ENCODE measurements around the gene FAM237A. TPM values are rescaled to one million over a fixed set of nuclear protein-coding genes. Genes with fewer than 3 reads are reported as not detected.

Gene FAM237A
- total RNA-seq, 2 donors from 2014 or later = not detected

DNA sequence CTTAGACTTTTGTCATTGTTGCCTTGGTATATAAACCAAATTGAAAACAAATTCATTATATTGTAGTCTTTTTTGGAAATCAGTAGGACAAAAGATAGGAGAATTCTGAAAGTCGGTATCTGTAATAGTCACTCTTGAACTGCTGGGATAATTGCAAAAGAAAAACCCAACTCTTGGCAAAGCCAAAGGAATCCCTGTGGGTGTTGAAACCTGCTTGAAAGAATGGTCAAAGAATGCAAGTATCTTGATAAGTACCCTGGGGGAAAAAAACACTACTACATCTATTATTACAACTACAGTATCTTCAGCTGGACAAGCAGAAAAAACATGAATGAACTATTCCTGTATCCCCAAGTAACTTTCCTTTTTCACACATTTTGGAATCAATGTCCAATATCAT is 7.3 kb upstream of the FAM237A start:
- no peaks in the 10 kb centered on the region for H3K9me3 ChIP-seq (ENCODE audit: control insufficient read depth, low read length, poor library complexity, severe bottlenecking)
- Mint-ChIP-seq H3K4me1 (no peaks in the 10 kb centered on the region), H3K27me3 (peaks cover 5% of the 10 kb centered on the region), H3K27ac (no peak overlapping the region), H3K4me3 (no peak overlapping the region), H3K36me3 (ENCODE audit: low read depth) (no peaks in the 10 kb centered on the region)
- DNase-seq (no peak), ATAC-seq (no peak)

DNA sequence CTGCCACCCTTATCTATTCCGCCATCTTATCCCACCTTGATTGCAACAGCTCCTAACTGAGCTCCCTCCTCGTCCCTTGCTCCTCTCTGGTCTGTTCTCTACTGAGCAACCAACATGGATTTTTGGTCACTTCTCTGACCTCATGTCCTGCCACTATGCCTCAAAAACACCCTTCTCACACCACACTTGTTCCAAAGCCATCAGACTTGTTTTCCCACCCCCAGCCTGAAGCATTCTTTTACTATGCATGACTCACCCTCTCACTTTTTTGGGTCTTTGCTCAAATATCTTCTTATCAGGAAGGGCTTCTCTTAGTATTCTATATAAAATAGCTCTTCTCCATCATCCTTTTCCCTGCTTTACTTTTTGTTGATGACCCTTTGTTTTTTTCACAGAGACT is 2.7 kb upstream of the FAM237A start:
- ATAC-seq (no peak), DNase-seq (no peak)
- no peaks in the 10 kb centered on the region for H3K9me3 ChIP-seq (ENCODE audit: control insufficient read depth, low read length, poor library complexity, severe bottlenecking)
- H3K4me1 Mint-ChIP-seq = no peaks in the 10 kb centered on the region
- peaks cover 12% of the 10 kb centered on the region for H3K27me3 Mint-ChIP-seq
- H3K4me3 Mint-ChIP-seq = no peak overlapping the region
- peaks cover 2% of the 10 kb centered on the region for H3K36me3 Mint-ChIP-seq (ENCODE audit: low read depth)
- H3K27ac Mint-ChIP-seq = no peak overlapping the region

DNA sequence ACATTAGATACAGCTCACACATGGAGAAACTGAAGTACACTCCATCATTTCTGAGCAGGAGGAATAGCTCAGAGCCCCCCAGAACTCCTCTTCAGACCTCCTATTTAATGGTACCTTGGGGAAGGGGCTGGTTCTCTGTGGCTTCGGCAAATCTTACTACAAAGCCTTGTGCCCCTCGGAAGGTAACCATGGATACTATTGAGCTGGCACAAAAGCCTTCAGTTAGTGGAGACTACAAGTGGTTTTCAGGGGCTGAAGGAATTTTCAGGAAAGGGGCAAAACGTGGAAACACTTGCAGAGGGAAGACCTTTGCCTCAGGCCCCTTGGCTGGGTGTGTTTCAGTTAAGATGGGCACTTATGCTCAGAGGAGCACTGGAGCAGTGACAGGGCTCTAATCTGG is 1.1 kb upstream of the FAM237A start:
- peaks cover 2% of the 10 kb centered on the region for H3K36me3 Mint-ChIP-seq (ENCODE audit: low read depth)
- ATAC-seq (no peak), DNase-seq (no peak)
- no peak overlapping the region for H3K27ac Mint-ChIP-seq
- H3K4me1 Mint-ChIP-seq = no peaks in the 10 kb centered on the region
- H3K9me3 ChIP-seq (ENCODE audit: control insufficient read depth, low read length, poor library complexity, severe bottlenecking) = no peaks in the 10 kb centered on the region
- H3K27me3 Mint-ChIP-seq = peaks cover 16% of the 10 kb centered on the region
- no peak overlapping the region for H3K4me3 Mint-ChIP-seq

DNA sequence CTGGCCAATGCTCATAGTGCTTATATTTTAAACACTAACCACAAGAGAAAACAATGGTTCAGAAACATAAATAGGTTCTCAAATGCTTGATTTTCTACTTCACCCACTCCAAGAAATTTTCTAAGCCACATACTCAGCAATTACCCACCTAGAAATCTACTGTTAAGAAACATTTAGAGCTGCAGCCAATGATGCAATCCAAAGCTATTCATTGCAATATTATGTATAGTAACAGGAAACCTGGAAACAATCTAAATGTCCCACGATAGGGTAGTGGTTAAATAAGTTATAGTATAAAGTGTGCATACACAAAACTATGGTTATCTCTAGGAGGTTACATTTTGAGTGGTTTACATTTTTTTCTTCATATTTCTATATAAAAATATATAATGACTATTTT is 5.7 kb downstream of the FAM237A start:
- H3K27ac Mint-ChIP-seq = no peak overlapping the region
- H3K36me3 Mint-ChIP-seq (ENCODE audit: low read depth) = no peaks in the 10 kb centered on the region
- DNase-seq (no peak), ATAC-seq (no peak)
- peaks cover 11% of the 10 kb centered on the region for H3K27me3 Mint-ChIP-seq
- no peaks in the 10 kb centered on the region for H3K4me1 Mint-ChIP-seq
- no peak overlapping the region for H3K4me3 Mint-ChIP-seq
- no peaks in the 10 kb centered on the region for H3K9me3 ChIP-seq (ENCODE audit: control insufficient read depth, low read length, poor library complexity, severe bottlenecking)

DNA sequence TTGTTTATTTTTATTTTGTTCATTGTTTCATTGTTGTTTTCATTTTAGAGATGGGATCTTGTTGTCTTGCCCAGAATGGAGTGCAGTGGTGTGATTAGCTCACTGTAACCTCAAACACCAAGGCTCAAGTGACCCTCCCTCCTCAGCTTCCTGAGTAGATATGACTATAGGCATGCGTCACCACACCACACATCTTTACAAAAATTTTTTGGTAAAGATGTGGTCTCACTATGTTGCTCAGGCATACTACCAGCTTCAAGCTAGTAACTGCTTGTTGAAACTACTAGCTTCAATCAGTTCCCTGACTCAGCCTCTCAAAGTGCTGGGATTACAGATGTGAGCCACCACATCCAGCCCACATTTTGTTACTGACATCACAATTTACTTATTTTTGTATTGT is 14.8 kb downstream of the FAM237A start:
- H3K4me1 Mint-ChIP-seq = no peaks in the 10 kb centered on the region
- no peaks in the 10 kb centered on the region for H3K27me3 Mint-ChIP-seq
- H3K9me3 ChIP-seq (ENCODE audit: control insufficient read depth, low read length, poor library complexity, severe bottlenecking) = no peaks in the 10 kb centered on the region
- no peak overlapping the region for H3K27ac Mint-ChIP-seq
- H3K4me3 Mint-ChIP-seq = no peak overlapping the region
- DNase-seq (no peak), ATAC-seq (no peak)
- H3K36me3 Mint-ChIP-seq (ENCODE audit: low read depth) = no peaks in the 10 kb centered on the region

DNA sequence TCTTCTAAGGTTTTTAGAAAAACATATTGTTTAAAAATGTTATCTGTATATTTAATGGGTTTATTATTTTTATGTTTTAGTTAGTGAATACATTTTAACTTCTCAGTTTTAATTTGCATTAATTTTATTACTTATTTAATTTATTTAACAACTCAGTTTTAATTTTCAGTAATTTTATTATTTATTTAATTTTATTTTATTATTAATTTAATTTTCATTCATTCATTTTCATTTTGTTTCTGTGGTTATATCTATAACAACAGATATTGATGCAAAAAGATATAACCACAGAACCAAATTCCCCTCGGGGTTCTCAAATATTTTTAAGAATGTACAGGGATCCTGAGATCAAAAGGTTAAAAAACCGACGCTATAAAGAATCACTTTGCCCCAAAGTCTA is 23.0 kb downstream of the FAM237A start:
- no peak overlapping the region for H3K4me3 Mint-ChIP-seq
- DNase-seq = no peak
- no peak for ATAC-seq
- H3K4me1 Mint-ChIP-seq = no peaks in the 10 kb centered on the region
- no peaks in the 10 kb centered on the region for H3K9me3 ChIP-seq (ENCODE audit: control insufficient read depth, low read length, poor library complexity, severe bottlenecking)
- H3K36me3 Mint-ChIP-seq (ENCODE audit: low read depth) = no peaks in the 10 kb centered on the region
- peaks cover 22% of the 10 kb centered on the region for H3K27me3 Mint-ChIP-seq
- no peak overlapping the region for H3K27ac Mint-ChIP-seq

DNA sequence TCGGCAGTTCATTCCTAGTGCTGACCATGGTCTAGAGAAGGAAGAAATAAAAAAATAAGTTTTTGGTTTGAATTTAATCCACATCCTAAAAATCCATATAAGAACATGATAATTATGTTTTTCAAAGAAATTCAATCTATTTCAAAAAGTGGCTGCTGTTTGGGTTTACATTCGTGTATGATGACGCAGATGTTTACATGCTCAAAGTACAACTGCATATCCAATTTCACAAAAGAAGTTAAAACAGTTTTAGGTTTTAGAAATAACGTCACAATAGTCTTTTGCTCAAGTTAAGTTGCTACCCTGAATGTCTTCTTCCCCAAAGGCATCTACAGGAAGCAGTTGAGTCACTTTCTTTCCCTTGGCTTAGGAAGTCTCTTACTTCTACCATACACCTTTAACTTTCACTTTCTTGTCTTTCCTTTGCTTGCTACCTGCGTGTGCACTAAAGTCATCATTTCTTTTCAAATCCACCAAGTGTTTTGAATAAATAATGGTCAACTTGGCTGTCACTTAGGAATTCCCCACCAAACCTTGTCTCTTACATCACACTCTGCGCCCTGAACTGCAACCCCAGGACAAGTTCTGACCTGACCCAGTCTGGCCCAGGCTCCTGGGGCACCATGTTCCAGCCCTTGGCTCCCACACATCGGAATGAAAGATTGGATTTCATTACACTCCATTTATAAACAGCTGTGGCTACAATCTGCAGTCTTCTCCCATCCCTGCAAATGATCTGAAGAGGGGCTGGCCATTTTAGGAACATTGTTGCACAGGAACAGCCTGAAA is 28.4 kb downstream of the FAM237A start:
- ATAC-seq = no peak

DNA sequence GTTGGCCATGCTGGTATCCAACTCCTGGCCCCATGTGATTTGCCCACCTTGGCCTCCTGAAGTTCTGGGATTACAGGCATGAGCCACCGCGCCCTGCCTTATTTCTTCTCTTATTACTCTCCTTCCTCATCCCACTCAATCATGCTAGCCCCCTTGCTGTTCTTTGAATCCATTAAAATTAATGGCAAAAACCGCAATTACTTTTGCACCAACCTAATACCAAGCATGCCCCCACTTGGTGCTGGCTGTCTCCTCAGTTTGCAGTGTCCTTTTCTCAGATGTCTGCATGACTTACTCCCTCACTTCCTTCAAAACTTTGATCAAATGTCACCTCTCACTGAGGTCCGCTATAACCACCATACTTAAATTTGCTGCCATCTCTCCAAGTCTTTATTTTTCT is 41.3 kb downstream of the FAM237A start:
- H3K9me3 ChIP-seq (ENCODE audit: control insufficient read depth, low read length, poor library complexity, severe bottlenecking) = no peaks in the 10 kb centered on the region
- Mint-ChIP-seq H3K4me3 (no peak overlapping the region), H3K4me1 (no peaks in the 10 kb centered on the region), H3K36me3 (ENCODE audit: low read depth) (no peaks in the 10 kb centered on the region), H3K27me3 (peaks cover 8% of the 10 kb centered on the region), H3K27ac (no peak overlapping the region)
- no peak for ATAC-seq
- DNase-seq = no peak

More for the DNA sequence above, 28.4 kb downstream of the FAM237A start:
- Mint-ChIP-seq H3K4me3 (no peak overlapping the region), H3K27ac (no peak overlapping the region), H3K36me3 (ENCODE audit: low read depth) (peaks cover 2% of the 10 kb centered on the region), H3K27me3 (peaks cover 31% of the 10 kb centered on the region), H3K4me1 (no peaks in the 10 kb centered on the region)
- no peak for DNase-seq
- H3K9me3 ChIP-seq (ENCODE audit: control insufficient read depth, low read length, poor library complexity, severe bottlenecking) = no peaks in the 10 kb centered on the region

DNA sequence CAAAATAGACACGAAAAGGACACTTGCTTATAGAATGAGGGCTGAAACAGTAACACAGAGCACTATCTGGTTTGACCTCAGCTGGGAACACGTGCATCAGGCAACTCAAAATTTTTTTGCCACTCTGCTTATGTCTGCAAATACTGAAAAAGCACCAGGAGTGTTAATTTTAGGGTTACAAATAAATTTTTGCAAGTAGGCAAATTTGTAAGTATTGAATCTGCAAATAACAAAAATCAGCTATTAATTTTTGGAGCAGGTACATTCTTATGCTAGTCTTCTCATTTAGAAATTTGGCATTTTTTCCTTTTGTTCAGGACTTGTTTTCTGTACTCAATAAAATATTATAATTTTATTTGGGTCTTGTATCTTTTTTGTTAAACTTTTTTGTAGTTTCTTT is 46.2 kb downstream of the FAM237A start:
- Mint-ChIP-seq H3K4me1 (peaks cover 5% of the 10 kb centered on the region), H3K27me3 (peaks cover 24% of the 10 kb centered on the region), H3K36me3 (ENCODE audit: low read depth) (no peaks in the 10 kb centered on the region), H3K27ac (no peak overlapping the region), H3K4me3 (no peak overlapping the region)
- ATAC-seq (no peak), DNase-seq (no peak)
- H3K9me3 ChIP-seq (ENCODE audit: control insufficient read depth, low read length, poor library complexity, severe bottlenecking) = no peaks in the 10 kb centered on the region

DNA sequence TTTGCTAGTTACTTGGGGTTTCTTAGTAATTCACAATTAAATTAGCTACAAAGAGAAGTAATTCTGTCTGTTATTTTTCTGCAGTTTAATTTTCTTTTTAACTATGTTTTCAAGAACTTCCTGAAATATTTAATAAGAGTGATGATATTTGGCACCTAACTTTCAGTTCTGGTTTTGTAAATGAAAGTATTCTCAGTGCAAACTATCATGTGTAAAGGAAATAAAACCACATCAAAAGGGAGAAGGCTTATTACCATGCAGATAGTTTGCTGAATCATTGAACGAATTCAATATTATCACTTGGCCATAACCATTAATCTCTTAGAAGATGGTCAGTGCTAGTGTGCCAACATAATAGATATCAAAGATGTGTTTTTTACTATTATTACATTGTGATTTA is 46.7 kb downstream of the FAM237A start:
- ATAC-seq = peak; percentile 67
- no peak for DNase-seq
- peaks cover 24% of the 10 kb centered on the region for H3K27me3 Mint-ChIP-seq
- no peaks in the 10 kb centered on the region for H3K36me3 Mint-ChIP-seq (ENCODE audit: low read depth)
- no peak overlapping the region for H3K4me3 Mint-ChIP-seq
- no peaks in the 10 kb centered on the region for H3K9me3 ChIP-seq (ENCODE audit: control insufficient read depth, low read length, poor library complexity, severe bottlenecking)
- H3K4me1 Mint-ChIP-seq = peaks cover 9% of the 10 kb centered on the region
- no peak overlapping the region for H3K27ac Mint-ChIP-seq

DNA sequence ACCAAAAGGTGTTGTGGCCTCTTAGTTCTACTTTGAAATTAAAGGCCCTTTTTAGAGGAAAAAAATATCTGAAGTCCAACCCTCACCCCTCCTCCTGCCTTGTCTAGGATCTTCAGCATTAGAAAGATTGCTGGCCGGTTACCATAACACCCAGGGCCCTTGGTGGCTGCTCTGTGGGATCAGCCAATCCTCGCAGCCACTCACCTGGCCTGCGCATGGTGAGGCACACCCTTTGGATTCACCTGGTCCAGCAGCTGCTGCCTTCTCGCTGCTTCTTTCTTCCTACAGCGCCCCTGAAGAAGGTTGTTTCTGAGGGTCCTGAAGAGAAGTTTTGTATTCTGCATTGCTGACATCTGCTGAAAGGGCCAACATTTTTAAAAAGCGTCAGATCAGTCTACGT is 50.7 kb downstream of the FAM237A start:
- no peak for ATAC-seq
- H3K4me1 Mint-ChIP-seq = peaks cover 9% of the 10 kb centered on the region

DNA sequence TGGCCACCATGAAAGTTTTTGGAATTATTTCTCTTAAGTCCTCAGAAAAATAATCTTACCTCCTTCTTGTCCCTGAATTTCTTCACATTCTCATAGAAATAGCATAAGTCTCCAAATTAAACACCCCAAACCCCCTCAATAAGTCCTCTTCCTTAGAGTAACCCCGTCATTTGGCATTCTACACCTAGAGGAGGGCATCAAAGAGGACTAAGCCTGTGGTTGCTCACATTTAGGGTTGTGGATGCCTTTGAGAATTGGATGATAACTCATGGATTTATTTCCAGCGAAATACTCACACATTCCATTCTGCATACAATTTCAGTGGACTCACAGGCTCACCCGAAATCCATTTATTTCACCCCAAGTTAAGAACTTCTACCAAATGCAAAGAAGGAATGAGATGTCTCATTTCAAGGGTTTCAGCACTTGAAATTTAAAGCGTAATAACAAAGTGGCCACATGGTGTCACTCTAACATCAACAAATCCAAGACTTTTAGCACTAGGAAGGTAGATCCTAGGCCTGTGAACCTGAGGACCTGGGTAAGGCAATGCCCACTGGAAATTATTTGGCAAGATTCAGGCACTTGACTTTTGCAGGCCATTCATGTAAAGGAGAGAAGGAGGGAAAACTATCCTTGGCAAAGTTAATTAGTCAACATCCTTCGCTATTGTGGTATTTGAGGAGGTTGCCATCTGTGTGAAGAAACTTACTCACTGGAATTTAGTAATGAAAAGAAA is 51.3 kb downstream of the FAM237A start:
- H3K9me3 ChIP-seq (ENCODE audit: control insufficient read depth, low read length, poor library complexity, severe bottlenecking) = no peaks in the 10 kb centered on the region
- Mint-ChIP-seq H3K4me3 (no peak overlapping the region), H3K27ac (no peak overlapping the region), H3K4me1 (peaks cover 9% of the 10 kb centered on the region), H3K27me3 (peaks cover 25% of the 10 kb centered on the region), H3K36me3 (ENCODE audit: low read depth) (peaks cover 2% of the 10 kb centered on the region)
- ATAC-seq (peak; percentile 62), DNase-seq (peak in 1 of 3 donors; percentile 28)

More for the DNA sequence above, 50.7 kb downstream of the FAM237A start:
- Mint-ChIP-seq H3K27ac (no peak overlapping the region), H3K36me3 (ENCODE audit: low read depth) (peaks cover 2% of the 10 kb centered on the region), H3K4me3 (no peak overlapping the region), H3K27me3 (peaks cover 22% of the 10 kb centered on the region)
- H3K9me3 ChIP-seq (ENCODE audit: control insufficient read depth, low read length, poor library complexity, severe bottlenecking) = no peaks in the 10 kb centered on the region
- no peak for DNase-seq

DNA sequence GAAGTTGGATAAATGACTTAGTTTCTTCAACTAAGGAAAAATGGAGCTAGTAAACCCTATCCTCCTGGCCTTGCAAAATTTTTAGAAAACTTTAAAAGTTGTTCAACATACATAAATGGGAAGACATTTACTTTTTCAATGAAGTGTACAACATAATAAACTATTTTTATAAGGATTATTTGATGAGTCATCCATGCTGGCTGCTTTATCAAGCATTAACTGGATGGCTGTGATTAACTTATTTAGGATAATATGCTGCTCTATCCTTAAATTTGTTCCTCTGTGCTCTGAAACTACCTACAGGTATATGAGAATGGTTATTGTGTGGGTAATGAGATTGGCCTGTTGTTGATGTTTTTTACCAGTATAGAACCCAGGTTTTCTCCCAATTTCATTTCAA is 54.6 kb downstream of the FAM237A start:
- peaks cover 39% of the 10 kb centered on the region for H3K27me3 Mint-ChIP-seq

DNA sequence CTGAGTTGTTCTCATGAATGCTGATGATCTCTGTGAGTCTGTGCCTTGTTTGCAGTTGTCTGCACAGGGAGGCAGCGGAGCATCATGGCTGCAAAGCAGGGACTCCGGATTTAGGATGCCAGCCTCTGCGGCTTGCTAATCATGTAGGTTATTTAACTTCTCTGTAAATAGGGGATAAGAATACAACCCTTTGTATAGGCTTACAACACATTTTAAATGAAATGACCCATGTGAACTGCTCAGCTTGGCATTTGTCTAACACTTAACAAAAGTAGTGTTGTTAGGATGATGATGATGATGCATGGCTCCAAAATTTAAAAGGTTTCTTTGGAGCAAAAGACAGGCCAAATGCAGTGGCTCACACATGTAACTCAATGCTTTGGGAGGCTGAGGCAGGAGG is 56.5 kb downstream of the FAM237A start:
- Mint-ChIP-seq H3K4me1 (peaks cover 2% of the 10 kb centered on the region), H3K36me3 (ENCODE audit: low read depth) (peaks cover 2% of the 10 kb centered on the region), H3K27ac (no peak overlapping the region), H3K27me3 (peaks cover 53% of the 10 kb centered on the region), H3K4me3 (no peak overlapping the region)
- no peaks in the 10 kb centered on the region for H3K9me3 ChIP-seq (ENCODE audit: control insufficient read depth, low read length, poor library complexity, severe bottlenecking)
- DNase-seq = no peak
- ATAC-seq = no peak

More for the DNA sequence above, 54.6 kb downstream of the FAM237A start:
- peaks cover 6% of the 10 kb centered on the region for H3K4me1 Mint-ChIP-seq
- peaks cover 2% of the 10 kb centered on the region for H3K36me3 Mint-ChIP-seq (ENCODE audit: low read depth)
- no peaks in the 10 kb centered on the region for H3K9me3 ChIP-seq (ENCODE audit: control insufficient read depth, low read length, poor library complexity, severe bottlenecking)
- no peak overlapping the region for H3K4me3 Mint-ChIP-seq
- DNase-seq = no peak
- no peak for ATAC-seq
- no peak overlapping the region for H3K27ac Mint-ChIP-seq
